Neural cell (in vitro differentiated cells): ENCODE measurements around the gene PGC. TPM values are rescaled to one million over a fixed set of nuclear protein-coding genes. Genes with fewer than 3 reads are reported as not detected.

Experiments used
- H2AFZ ChIP-seq: fragments of 200-600, 300-800 bp; sonication (generic), shearing (Covaris generic); 2 replicates; pipeline ENCODE4 v1.6.0; 2014; ENCODE audit warnings: low read depth, mild to moderate bottlenecking, antibody characterized with exemption, low read length, moderate library complexity
- H3F3A ChIP-seq: fragments of 200-600 bp; shearing (Covaris generic); 2 replicates; pipeline ENCODE4 v1.6.1; 2016; ENCODE audit warnings: mild to moderate bottlenecking, moderate library complexity, mixed read lengths, antibody characterized with exemption, low read length; ENCODE audit not compliant: insufficient read depth, poor library complexity, severe bottlenecking
- H3K27ac ChIP-seq: fragments of 200-600, 300-800 bp; sonication (generic), shearing (Covaris generic); 2 replicates; pipeline ENCODE4 v1.5.1; 2014; ENCODE audit warnings: mild to moderate bottlenecking, low read length, moderate library complexity
- H3K27me3 ChIP-seq: fragments of 300-800, 200-600 bp; sonication (generic), shearing (Covaris generic); 2 replicates; pipeline ENCODE4 v1.6.0; 2014; ENCODE audit warnings: mild to moderate bottlenecking, low read depth, low read length, moderate library complexity; ENCODE audit not compliant: insufficient read depth
- H3K36me3 ChIP-seq: fragments of 300-800, 200-600 bp; sonication (generic), shearing (Covaris generic); 2 replicates; pipeline ENCODE4 v1.5.1; 2014; ENCODE audit warnings: mild to moderate bottlenecking, antibody characterized with exemption, low read length, moderate library complexity; ENCODE audit not compliant: insufficient read depth
- H3K4me2 ChIP-seq: fragments of 300-800, 200-600 bp; sonication (generic), shearing (Covaris generic); 2 replicates; pipeline ENCODE4 v1.6.0; 2014; ENCODE audit warnings: mild to moderate bottlenecking, low read length
- H3K4me3 ChIP-seq: fragments of 300-800, 200-600 bp; sonication (generic), shearing (Covaris generic); 2 replicates; pipeline ENCODE4 v1.5.1; 2014; ENCODE audit warnings: mild to moderate bottlenecking, low read length, moderate library complexity
- H3K79me2 ChIP-seq: fragments of 200-600 bp; shearing (Covaris generic); replicated peaks from 2 replicates; pipeline ENCODE4 v1.6.0; 2014; ENCODE audit warnings: mild to moderate bottlenecking, low read length, moderate library complexity; ENCODE audit not compliant: insufficient read depth
- H3K9ac ChIP-seq: fragments of 300-800, 200-600 bp; sonication (generic), shearing (Covaris generic); 2 replicates; pipeline ENCODE4 v1.6.1; 2016; ENCODE audit warnings: mild to moderate bottlenecking, low read length, mixed read lengths
- H3K9me2 ChIP-seq: fragments of 200-600 bp; shearing (Covaris generic); 2 replicates; pipeline ENCODE4 v1.6.1; 2016; ENCODE audit warnings: mild to moderate bottlenecking, low read length, mixed read lengths; ENCODE audit not compliant: insufficient read depth
- H3K9me3 ChIP-seq: fragments of 200-600, 300-800 bp; sonication (generic), shearing (Covaris generic); 2 replicates; pipeline ENCODE4 v1.6.1; 2016; ENCODE audit warnings: mild to moderate bottlenecking, mixed run types, low read length, moderate library complexity, mixed read lengths
- H4K20me1 ChIP-seq: fragments of 200-600 bp; shearing (Covaris generic); 2 replicates; pipeline ENCODE4 v1.6.1; 2016; ENCODE audit warnings: mild to moderate bottlenecking, mixed run types; ENCODE audit not compliant: insufficient read depth
- CTCF ChIP-seq: fragments of 450-650 bp; IDR thresholded peaks from 2 replicates; pipeline ENCODE4 v1.5.1; 2014; ENCODE audit warnings: antibody characterized with exemption, mild to moderate bottlenecking, moderate library complexity; ENCODE audit not compliant: poor library complexity, severe bottlenecking
- EP300 ChIP-seq: fragments of 450-650 bp; conservative IDR thresholded peaks from 2 replicates; pipeline ENCODE4 v1.6.1; 2014; ENCODE audit warnings: antibody characterized with exemption, mild to moderate bottlenecking, moderate library complexity; ENCODE audit not compliant: poor library complexity, severe bottlenecking
- EZH2 ChIP-seq: fragments of 200-600, 300-800 bp; shearing (Covaris generic), sonication (generic); IDR thresholded peaks from 2 replicates; pipeline ENCODE4 v1.6.1; 2014; ENCODE audit warnings: antibody characterized with exemption, low read length, borderline replicate concordance, mild to moderate bottlenecking; ENCODE audit not compliant: insufficient read depth, poor library complexity, severe bottlenecking
- MXI1 ChIP-seq: fragments of 450-650 bp; conservative IDR thresholded peaks from 2 replicates; pipeline ENCODE4 v1.6.1; 2014; ENCODE audit warnings: antibody characterized with exemption, mild to moderate bottlenecking; ENCODE audit not compliant: poor library complexity, severe bottlenecking
- POLR2AphosphoS5 ChIP-seq: IDR thresholded peaks from 2 replicates; pipeline ENCODE4 v1.6.1; 2012
- RAD21 ChIP-seq: fragments of 450-650 bp; conservative IDR thresholded peaks from 2 replicates; pipeline ENCODE4 v1.6.1; 2014; ENCODE audit warnings: antibody characterized with exemption, mild to moderate bottlenecking, moderate library complexity
- REST ChIP-seq: IDR thresholded peaks from 2 replicates; pipeline ENCODE4 v1.6.1; 2012; ENCODE audit warnings: borderline replicate concordance
- SMC3 ChIP-seq: fragments of 450-650 bp; conservative IDR thresholded peaks from 2 replicates; pipeline ENCODE4 v1.6.1; 2014; ENCODE audit warnings: antibody characterized with exemption, mild to moderate bottlenecking, moderate library complexity; ENCODE audit not compliant: poor library complexity
- TAF1 ChIP-seq: IDR thresholded peaks from 2 replicates; pipeline ENCODE4 v1.6.1; 2012; ENCODE audit warnings: low read depth
- polyA plus RNA-seq: library from polyadenylated mRNA; depleted of rRNA; stranded (reverse); fragments of >200 nt; gene quantifications from 2 replicates; pipeline ENCODE4 v1.2.3, GENCODE V29; 2014

PGC gene
- polyA plus RNA-seq, 1 donor from 2014 or later: not detected

GRCh38 chr6:41744236-41744787, 2.9 kb downstream of the PGC start:
- Histone ChIP-seq H3K27me3 (no peaks in the 10 kb centered on the region), H3K9me3 (no peaks in the 10 kb centered on the region), H3K27ac (no peak overlapping the region), H3K4me2 (no peak overlapping the region), H3K9me2 (no peaks in the 10 kb centered on the region), H4K20me1 (no peaks in the 10 kb centered on the region), H2AFZ (no peak overlapping the region), H3K79me2 (no peaks in the 10 kb centered on the region), H3F3A (no peaks in the 10 kb centered on the region), H3K36me3 (no peaks in the 10 kb centered on the region), H3K9ac (no peak overlapping the region), H3K4me3 (no peak overlapping the region)
- TF ChIP-seq REST (no peak), MXI1 (no peak), CTCF (no peak), EZH2 (no peak), TAF1 (no peak), RAD21 (no peak), EP300 (no peak), SMC3 (no peak), POLR2AphosphoS5 (no peak)

- no peaks in the 10 kb centered on the region for H3K36me3 ChIP-seq
- H3K27me3 ChIP-seq: no peaks in the 10 kb centered on the region
- H3K79me2 ChIP-seq: no peaks in the 10 kb centered on the region
- H3K4me3 ChIP-seq: no peak overlapping the region
- H3K9me3 ChIP-seq: no peaks in the 10 kb centered on the region
- TF ChIP-seq EZH2: no peak
- no peak for TF ChIP-seq RAD21
- TF ChIP-seq MXI1: no peak
- TF ChIP-seq REST: no peak
- TF ChIP-seq POLR2AphosphoS5: no peak
- TF ChIP-seq TAF1: no peak
- no peak for TF ChIP-seq CTCF
- TF ChIP-seq SMC3: no peak
- no peak for TF ChIP-seq EP300
- no peaks in the 10 kb centered on the region for H3F3A ChIP-seq
- H3K9me2 ChIP-seq: no peaks in the 10 kb centered on the region
- H4K20me1 ChIP-seq: no peaks in the 10 kb centered on the region
- H2AFZ ChIP-seq: no peak overlapping the region
- no peak overlapping the region for H3K4me2 ChIP-seq
- H3K9ac ChIP-seq: no peak overlapping the region
- no peak overlapping the region for H3K27ac ChIP-seq
Measured at GRCh38 chr6:41743406-41744235, 3.6 kb downstream of the PGC start.
